CD4-positive, alpha-beta T cell treated with Interleukin-21 for 1 hour (primary cell): ENCODE measurements around the gene POP4.
"Not testable (repeated sequence)": the region's sequence is repeated elsewhere in the genome, so short reads cannot be mapped to it uniquely, and the experiment has no call there.

ENCODE experiments used
- DNase-seq: peaks from one replicate; pipeline ENCODE4 v3.0.0-alpha.2; 2020

The POP4 gene

GRCh38 chr19:29605653-29606419 lies at the start of gene POP4:
POP4 (plus strand) TSS chr19:29606283; CDS start chr19:29606319, 36 bp downstream.
- DNase-seq = peak; percentile 96

DNA sequence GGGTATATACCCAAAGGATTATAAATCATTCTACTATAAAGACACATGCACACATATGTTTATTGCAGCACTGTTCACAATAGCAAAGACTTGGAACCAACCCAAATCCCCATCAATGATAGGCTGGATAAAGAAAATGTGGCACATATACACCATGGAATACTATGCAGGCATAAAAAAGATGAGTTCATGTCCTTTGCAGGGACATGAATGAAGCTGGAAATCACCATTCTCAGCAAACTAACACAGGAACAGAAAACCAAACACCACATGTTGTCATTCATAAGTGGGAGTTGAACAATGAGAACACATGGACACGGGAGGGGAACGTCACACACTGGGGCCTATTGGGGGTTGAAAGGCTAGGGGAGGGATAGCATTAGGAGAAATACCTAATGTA lies 47.0 kb upstream of the POP4 start:
- DNase-seq = not testable (repeated sequence)

DNA sequence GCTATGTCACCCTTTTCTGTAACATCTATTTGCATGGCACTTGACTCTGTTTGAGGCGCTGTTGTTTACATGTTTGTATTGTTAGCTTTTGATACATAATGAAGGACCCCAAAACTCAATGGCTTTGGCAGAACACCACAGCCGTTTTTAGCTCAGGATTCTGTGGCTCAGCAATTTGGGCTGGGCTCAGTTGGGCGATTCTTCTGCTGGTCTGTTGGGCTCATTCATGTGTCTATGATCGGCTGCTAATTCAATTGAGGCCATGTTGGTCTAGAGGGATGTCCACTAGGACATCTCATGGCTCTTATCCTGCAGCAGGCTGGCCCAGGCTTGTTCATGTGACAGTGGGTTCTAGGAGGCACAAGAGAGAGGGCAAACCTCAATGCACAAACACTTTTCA lies 46.3 kb upstream of the POP4 start:
- no peak for DNase-seq

DNA sequence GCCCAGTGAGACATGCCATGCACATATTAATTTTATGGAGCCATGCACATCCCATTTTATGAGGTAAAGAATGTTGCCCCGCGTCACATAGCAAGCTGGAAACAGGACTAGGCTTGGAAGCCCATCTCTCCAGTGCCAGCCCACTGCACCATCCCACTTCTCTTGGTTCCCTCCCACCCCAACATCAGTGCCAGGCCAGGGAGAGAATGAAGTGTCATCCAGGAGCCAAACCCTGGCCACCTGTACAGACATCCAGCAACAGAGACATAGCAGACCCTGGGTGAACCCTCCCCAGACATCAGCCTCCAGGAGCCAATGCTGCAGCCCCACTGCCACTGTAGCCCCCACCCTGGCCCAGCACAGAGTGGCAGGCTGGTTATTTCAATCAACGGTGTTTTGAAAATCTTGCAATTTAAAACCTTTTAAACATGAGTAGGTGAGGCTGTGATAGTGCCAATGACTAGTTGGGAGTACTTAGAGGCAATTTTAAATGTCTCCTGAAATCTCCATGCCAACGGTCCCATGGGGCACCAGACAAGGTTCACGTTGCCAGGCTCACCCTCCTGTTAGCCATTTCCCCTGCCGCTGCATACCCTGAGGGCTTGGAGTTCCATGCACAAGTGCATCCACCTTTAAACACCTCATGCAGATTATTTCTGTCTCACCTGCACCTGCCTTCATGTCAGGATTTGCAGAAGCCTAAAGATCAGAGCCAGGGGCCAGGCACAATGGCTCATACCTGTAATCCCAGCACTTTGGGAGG lies 45.6 kb upstream of the POP4 start:
- no peak for DNase-seq

DNA sequence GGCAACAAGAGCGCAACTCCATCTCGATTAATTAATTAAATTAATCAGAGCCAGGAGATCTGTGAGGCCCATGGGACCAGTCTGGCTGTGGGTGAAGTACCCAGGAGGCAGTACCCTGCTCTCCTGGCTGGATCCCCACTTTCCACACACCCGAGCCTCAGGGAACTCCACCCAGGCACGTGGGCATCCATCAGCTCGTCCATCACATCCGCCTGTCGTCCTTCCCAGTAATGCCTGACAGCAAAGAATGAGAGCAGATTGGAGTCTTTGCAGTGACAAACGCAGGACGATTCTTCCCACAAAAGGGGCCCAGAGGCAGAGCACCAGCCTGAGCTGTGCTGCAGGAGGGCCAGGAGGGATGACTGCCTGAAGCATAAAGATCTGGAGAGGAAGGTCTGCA lies 44.5 kb upstream of the POP4 start:
- DNase-seq = no peak

DNA sequence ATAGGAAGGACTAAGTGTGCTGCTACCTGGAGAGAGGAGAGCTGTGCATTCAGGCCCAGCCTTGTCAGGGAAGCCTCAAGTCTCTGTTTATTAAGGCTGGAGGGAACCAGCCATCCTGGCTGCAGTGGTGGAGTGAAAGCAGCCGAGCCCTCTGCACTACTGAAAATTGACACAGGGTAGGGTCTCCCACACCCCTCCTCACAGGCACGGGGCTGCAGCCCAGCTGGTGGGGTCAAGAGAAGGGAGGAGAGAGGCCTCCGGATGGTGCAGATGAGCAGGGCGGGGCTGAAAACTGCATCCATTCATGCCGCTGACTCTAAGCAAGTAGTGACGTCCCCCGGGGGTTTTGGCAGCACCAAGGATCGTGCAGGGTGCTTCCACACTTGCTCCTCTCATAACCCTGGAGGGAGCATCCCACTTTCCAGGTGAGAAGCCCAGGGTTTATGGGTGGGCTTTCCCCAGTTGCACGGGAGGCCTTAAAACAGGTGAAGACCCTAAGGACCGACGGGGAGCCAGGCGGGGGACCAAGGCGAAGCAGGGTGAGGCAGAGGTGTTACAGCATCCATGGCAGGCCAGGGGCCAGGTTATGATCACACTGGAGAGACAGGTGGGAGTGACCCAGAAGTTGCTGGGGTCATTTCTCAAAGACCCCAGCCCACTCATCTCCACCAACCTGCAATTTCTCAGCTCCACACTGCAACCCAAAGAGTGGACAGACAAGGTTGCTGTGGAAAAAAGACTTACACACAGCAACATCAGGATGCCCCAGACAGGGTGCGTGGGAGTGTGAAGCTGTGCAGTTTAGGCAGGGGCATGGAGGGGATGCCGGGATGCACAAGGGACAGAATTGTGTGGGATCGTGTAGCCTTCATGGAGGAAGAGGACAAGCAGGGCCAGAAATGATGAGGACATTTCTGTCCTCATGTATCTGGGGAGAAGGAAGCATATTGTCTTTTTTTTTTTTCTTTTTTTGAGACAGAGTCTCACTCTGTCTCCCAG lies 43.5 kb upstream of the POP4 start:
- DNase-seq = no peak

GRCh38 chr19:29563486-29564101 lies 42.5 kb upstream of the POP4 start:
- no peak for DNase-seq

- DNase-seq = no peak
These were observed 41.5 kb upstream of the POP4 start for GRCh38 chr19:29564574-29565005.

- DNase-seq = no peak
These were observed 40.9 kb upstream of the POP4 start for GRCh38 chr19:29565171-29565570.

DNA sequence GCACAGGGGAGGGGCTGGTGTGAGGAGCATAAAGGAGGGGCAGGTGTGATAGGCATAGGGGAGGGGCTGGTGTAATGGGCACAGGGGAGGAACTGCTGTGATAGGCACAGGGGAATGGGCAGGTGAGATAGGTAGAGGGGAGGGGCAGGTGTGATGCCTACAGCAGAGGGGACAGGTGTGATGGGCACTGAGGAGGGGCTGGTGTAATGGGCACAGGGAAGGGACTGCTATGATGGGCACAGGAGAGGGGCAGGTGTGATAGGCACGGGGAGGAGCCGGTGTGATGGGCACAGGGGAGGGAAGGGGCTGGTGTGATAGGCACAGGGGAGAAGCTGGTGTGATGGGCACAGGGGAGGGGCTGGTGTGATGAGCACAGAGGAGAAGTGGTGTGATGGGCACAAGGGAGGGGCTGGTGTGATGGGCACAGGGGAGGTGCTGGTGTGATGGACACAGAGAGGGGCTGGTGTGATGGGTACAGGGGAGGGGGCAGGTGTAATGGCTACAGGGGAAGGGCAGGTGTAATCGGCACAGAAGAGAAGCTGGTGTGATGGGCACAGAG lies 39.5 kb upstream of the POP4 start:
- no peak for DNase-seq

- no peak for DNase-seq
These were observed 38.6 kb upstream of the POP4 start for GRCh38 chr19:29567366-29567915.

DNA sequence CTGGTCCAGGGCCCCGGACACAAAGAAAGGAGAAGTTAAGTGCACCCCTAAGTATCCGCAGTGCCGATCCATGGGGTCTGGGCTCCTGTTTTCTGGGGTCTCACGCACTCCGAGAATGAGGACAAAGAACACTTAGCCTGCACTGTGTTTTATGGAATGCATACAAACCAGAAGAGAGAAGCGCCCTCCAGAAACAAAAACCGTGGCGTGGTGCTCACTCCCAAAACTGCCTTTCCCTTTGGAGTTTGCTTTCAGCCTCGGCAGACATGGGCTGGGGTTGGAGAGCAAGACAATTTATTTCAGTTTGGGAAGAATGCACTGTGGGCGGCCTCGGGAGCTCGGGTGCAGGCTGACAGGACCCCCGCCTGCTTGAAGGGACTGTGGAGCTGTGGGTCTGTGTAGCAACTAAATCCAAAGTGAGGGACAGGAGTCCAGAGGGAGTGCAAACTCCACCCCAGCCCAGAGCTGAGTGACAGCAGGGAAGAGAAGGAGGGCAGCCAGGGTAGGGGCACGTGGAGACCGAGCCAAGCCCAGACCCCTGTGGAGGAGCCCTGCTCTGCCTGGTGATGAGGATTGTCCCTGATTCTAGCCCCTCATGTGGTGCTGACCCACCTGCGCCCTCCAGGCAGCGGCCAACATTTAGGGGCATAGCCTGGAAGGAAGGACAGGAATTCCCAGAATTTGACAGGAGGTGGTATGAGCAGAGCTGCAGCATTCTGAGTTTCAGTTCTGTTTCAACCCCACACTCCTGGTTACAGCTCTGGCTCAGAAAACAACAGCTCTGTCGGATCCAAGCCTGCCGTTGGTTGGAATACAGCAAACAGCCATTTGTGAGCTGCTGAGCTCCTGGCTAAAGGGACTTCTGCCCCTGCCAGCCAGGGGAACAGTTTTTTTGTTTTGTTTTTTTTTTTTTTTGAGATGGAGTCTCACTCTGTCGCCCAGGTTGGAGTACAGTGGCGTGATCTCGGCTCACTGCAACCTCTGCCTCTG lies 37.8 kb upstream of the POP4 start:
- DNase-seq = no peak

DNA sequence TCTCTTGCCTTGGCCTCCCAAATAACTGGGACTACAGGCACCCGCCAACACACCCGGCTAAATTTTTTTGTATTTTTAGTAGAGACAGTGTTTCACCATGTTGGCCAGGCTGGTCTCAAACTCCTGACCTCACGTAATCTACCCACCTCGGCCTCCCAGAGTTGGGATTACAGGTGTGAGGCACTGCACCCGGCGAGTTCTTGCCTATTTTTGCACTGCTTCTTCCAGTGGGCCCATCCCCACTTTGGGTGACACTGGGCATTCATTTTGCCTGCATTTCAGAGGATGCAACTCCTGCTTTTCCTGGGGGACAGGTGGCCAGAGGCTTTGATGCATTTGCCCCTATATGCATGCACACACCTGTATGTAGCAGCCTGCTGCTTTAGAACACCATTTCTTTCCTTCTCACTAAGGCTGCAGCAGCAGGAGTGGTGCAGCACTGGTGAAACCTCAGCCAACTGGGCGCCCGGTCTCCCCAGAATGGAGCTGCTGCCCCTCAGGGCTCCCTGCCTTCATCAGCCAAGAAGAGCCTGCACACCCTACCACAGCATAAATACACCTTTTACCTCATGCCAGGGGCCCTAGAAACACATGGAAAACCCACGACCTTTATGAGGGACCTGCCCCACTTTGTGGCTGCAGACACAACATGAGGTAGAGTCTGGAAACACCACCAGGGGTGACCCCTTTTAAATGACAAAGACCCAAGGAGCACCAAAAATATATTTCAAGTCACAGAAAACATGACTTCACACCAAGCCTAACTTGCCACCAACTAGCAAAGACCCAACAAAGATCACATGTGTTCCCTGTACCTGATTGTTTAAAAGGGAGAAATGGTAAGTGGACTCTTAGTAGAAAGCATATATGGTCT lies 36.8 kb upstream of the POP4 start:
- DNase-seq = no peak

- DNase-seq = no peak
These were observed 34.9 kb upstream of the POP4 start for GRCh38 chr19:29571181-29571580.

GRCh38 chr19:29573486-29573885 lies 32.6 kb upstream of the POP4 start:
- DNase-seq = no peak

DNA sequence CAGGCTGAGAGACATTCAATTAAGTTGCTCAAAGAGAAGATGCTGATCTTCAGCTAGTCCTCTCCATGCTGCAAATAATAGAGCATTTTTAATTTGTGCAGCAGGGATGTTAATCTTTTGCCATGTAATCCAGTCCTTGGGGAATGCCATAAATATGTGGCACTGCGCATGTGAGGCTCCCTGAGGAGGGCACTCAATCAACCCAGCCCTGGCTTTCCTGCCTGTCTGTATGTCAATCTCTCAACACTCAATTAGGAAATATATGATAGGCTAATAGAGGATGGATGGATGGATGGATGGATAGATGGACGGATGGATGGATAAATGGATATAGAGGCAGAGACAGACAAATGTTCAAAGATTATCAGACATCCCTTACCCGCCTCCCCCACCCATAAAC lies 31.6 kb upstream of the POP4 start:
- no peak for DNase-seq

DNA sequence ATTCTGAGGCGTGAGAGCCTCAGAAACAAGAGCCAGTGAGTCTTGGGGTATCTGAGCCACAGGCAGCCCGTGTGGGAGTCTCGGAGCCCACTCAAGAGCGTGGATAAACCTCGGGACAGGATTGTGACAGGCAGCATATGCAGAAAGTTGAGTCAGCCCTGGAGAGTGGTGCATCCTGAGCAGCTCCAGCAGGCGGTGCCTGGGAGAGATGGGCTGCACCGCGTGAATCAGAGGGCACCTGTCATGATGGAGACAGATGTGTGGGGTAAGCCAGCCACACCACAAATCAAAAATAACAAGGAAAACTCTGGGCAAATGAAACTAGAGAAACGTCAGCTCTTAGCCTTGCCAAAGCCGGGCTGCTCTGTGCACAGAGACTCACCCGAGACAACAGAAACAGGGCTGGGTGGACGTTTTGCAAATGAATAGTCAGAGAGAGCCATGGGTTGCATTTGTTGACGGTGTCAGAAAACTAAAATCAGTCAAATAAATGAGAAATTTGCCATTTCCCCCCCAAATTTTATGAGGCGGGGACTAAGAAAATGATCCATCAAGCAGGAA lies 30.0 kb upstream of the POP4 start:
- DNase-seq = no peak

- no peak for DNase-seq
These were observed 29.1 kb upstream of the POP4 start for GRCh38 chr19:29576761-29577648.
